ENCODE data around the gene AKT3. TPM values are rescaled to one million over a fixed set of nuclear protein-coding genes. Genes with fewer than 3 reads are reported as not detected.
A peak's percentile ranks its signal among the peaks of the same experiment; 100 is the strongest.
"Not testable (repeated sequence)": the region's sequence is repeated elsewhere in the genome, so short reads cannot be mapped to it uniquely, and the experiment has no call there.

Gene AKT3
- total RNA-seq, 1 experiment from 2014 or later: 11.8 TPM

DNA sequence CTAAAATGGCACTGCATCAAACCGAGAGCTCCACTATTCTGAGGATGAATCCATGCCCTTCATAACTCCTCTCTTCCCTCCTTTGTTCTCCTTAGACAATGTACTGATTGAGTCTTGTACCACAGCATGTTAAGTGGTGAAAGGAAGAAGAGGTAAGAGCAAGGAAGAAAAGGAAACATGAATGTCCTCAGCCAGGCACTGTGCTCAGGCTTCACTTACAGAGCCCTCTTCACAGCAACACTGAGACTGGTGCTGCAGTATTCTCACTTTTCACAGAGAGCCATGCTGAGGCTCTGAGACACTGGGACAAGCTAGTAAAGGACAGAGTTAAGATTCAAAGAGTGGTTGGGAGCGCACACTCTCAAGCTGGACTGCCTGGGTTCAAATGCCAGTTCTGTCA is 143.5 kb downstream of the AKT3 start:
- no peak for DNase-seq (ENCODE audit: low spot score)

DNA sequence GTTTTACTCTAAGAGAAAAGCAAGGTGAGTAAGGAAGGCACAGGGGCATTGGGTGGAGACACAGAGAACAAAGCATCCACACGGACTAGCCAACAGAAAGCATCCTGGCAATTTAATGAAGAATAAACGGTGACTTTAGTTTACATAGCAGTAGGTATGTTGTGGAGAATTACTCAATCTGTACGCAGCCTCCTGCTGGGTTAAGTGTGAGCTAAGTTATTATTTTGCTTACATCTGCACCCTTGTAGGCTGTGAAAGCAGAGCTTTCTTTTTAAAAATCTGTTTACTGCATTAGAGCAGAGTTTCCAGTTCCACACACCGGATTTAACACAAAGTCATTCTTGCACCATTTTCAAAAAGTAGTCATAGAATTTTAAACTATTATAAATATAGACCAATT is 144.5 kb downstream of the AKT3 start:
- no peak for DNase-seq (ENCODE audit: low spot score)

DNA sequence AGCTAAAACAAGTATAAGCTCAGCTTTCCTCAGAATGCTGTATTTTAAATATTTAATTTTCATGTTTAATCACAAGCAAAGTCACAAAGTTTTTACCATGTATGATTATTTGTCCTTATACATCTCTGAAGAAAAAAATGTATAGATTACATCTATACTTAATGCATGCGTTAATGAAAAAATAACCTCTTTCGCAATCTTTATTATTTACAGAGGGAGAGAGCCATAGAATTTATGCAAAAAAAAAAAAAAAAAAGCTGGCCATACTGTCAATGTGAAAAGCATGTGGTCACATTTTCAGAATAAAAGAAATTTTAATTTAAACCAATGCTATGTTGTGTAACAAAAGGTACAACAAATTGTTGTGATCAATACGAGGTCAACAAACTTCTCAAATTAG is 148.2 kb downstream of the AKT3 start:
- no peak for DNase-seq (ENCODE audit: low spot score)

DNA sequence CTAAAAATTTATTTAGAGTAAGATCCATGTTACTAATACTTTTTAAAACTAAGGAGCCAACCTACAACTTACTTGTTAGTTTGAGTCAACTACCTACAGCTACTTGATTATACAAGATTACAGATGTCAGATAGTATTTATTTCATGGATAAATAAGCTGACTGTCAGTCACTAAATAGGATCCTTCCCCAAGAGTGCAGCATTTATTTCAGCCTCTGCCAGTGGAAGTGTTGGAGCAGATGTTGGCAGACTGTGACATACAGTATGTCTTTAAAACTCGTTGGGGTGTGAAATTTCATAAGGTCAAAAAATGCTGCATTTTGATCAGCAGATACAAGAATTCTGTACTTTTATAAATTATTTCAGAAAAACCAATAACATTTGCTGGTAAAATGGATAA is 156.2 kb downstream of the AKT3 start:
- no peak for DNase-seq (ENCODE audit: low spot score)

DNA sequence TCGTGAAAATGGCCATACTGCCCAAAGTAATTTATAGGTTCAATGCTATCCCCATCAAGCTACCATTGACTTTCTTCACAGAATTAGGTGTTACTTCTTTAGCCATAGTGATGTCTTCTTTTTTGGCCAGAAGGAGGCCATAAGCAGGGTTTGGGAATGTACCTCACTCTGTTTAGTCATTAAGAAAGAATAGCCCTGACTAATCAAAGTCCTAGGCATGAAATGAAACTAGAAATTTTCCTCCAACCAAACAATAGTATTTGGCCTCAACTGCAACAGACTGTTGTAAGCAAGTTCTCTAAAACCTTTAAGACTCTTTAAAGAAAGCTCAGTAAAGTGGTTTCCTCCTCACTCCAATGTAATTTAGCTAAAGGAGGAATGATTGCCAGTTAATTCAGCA is 163.9 kb downstream of the AKT3 start:
- DNase-seq (ENCODE audit: low spot score): no peak

DNA sequence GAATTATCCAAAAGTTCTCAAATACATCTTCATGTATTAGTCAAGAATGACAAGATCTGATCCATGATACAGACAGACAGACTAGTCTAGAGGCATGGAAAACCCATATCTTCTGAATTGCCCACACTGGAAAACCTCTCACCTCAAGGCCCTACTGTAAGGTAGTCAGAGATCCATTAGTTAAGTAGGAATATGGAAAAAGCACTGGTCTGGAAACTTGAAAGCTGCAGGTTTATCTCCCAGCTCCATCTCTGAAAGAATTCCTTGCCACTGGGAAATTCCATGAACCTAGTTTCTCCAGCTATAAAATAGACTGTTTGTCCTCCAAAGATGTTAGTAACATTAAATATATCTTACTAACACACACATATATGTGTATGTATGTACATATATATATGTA is 169.2 kb downstream of the AKT3 start:
- DNase-seq (ENCODE audit: low spot score): no peak

DNA sequence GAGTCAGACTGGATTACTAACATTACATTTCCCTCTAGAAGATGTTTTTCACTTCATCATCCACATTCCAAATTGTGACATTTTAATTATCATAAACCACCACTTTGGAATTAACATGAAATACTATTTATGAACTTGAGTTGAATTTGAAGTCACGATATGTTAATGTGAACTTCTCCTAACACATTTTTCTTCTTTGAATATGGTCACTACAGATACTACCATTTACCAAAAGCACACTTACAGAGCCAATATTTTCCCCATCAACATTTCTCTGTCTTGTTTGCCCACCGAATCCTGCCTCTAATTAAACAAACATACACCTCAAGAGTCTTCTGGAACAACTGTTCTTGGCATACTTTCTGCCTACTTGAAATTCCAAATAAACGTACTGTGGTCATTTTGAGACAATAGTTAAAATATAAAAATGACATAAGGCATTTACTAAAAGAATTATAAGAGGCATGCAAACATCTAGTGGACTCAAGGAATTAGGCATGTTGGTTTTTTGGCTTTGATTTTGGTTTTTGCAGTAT is 177.4 kb downstream of the AKT3 start:
- no peak for DNase-seq (ENCODE audit: low spot score)

DNA sequence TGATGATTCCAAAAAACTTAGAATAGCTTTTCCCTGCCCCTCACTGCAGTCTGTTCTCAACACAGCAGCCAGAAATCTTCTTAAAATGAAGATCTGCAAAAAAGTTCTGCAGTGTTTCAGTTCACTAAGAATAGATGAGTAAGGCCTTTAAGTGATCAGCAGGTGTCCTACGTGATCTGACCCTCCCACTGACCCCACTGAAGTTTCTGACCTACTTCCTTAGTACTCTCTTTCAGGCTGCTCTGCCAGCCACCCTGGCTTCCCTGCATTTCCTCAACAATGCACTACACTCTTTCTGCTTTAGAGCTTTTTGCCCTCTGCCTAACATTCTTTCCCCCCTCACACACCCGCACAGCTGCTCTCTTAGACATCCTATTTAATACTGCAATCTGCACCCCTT is 182.5 kb downstream of the AKT3 start:
- no peak for DNase-seq (ENCODE audit: low spot score)

DNA sequence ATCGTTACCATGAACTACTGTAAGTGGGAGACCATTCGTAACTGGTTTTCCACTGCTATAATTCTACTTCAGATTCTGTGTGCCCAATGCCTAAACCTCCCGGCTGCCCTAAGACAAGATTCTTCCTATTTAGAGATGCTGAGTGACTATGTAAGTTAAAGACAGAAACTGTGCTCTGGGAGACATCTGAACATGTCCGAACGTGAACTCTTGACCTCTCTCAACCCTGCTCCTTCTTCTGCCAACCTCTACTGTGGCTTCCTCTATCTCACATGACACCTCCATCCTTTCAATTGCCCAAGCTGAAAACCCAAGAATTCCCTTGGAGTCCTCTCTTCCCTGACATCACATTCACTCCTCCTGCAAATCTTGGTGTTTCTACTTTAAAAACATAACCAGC is 182.9 kb downstream of the AKT3 start:
- DNase-seq (ENCODE audit: low spot score): no peak

DNA sequence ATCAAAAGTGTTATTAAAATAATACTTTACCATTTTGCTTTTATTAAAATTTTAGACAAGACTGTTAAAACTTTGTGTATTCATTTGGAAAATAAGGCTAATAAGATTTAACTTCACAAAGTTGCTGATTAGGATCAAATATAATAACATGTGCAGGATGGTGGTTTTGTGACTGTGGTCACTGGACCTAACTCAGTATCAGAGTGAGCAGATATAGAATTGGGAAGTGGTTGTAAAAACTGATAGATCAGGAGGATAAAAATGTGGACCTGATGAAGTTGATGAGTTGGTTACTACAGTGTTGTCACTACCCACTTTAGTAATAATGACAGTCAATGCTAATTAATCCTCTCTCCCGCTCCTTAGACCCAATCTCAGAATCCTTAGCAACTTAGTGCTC is 186.4 kb downstream of the AKT3 start:
- no peak for DNase-seq (ENCODE audit: low spot score)

DNA sequence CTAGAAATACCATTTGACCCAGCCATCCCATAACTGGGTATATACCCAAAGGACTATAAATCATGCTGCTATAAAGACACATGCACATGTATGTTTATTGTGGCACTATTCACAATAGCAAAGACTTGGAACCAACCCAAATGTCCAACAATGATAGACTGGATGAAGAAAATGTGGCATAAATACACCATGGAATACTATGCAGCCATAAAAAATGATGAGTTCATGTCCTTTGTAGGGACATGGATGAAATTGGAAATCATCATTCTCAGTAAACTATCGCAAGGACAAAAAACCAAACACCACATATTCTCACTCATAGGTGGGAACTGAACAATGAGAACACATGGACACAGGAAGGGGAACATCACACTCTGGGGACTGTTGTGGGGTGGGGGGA is 187.9 kb downstream of the AKT3 start:
- DNase-seq (ENCODE audit: low spot score): not testable (repeated sequence)

DNA sequence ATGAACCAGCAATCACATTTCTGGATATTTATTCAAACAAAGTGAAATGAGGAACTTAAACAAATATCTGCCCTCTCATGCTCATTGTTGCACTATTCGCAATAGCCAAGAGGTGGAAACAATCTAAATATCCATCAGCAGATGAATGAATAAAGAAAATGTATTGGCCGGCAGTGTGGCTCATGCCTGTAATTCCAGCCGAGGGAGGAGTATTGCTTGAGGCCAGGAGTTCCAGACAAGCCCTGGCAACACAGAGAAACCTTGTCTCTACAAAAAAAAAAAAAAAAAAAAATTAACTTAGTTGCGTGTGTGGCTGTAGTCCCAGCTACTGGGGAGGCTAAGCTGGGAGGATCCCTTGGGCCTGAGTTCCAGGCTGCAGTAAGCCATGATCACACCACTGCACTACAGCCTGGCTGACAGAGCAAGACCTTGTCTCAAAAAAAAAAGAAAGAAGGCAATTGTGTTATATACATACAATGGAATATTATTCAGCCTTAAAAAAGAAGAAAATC is 191.4 kb downstream of the AKT3 start:
- DNase-seq (ENCODE audit: low spot score): no peak

DNA sequence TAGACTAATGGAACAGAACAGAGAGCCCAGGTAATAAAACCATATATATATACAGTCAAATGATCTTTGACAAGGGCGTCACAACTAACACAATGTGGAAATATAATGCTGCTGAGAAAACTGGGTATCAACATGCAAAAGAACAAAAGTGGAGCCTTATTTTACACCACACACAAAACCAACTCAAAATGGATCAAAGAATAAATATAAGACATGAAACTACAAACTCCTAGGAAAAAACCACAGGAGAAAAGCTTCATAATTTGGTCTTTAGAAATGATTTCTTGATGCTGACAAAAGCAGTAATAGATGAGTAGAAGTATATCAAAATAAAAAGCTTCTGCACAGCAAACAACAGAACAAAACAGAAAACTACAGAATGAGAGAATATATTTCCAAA is 192.2 kb downstream of the AKT3 start:
- no peak for DNase-seq (ENCODE audit: low spot score)

DNA sequence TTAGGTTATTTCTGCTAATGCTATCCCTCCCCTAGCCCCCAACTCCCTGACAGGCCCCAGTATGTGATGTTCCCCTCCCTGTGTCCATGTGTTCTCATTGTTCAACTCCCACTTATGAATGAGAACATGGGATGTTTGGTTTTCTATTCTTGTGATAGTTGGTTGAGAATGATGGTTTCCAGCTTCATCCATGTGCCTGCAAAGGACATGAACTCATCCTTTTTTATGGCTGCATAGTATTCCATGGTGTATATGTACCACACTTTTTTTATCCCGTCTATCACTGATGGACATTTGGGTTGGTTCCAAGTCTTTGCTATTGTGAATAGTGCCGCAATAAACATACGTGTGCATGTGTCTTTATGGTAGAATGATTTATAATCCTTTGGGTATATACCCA is 200.5 kb downstream of the AKT3 start:
- not testable (repeated sequence) for DNase-seq (ENCODE audit: low spot score)

DNA sequence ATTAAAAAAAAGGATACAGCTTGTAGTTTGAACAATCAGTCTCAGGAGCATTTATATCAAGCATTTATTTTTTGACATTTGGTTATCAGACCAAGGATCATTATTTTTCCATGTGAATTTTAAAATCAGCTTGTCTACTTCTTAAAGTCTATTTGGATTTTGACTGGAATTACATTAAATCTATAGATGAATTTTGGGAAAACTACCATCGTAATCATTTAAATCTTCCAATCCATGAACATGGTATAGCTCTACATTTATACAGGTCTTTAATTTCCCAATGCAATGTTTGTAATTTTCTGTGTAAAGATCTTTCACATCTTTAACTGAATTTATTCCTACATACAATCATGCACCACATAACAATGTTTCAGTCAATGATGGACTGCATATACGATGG is 203.2 kb downstream of the AKT3 start:
- no peak for DNase-seq (ENCODE audit: low spot score)

DNA sequence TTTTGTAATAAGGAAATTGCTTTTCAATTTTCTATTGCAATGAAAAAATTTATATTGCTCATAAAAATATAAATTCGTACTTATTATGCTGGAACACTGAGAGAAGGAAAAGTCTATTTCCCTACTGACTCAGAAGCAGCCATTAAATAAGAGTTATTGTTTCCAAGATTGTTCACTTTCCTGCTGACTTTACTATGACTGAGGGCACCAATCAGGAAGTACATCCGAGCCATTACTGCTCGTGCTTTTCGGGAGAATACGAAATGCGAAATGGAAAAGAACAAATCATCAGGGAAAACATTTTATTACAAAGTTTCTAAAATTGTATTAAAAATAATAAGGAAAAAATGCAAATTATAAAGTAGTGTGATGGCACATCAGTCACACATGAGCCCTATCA is 204.8 kb downstream of the AKT3 start:
- no peak for DNase-seq (ENCODE audit: low spot score)

DNA sequence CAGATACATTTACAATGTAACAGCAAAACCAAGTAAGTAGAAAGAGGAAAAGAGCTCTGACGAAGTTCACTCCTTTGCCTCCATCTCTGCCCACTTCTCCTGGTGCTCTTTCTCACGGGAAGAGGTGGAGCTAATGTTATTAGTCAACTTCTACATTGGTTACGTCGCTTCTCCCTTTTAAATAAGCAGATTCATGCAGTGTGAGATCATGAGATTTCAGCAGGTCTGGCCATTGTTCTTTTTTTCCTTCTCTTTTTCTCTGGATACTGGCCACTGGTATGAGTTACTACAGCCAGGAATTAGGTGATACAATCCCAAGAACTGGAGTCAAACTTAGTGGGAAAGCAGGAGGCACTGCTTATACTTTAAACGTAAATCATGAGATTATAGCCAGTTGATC is 207.1 kb downstream of the AKT3 start:
- DNase-seq (ENCODE audit: low spot score): peak; percentile 48

DNA sequence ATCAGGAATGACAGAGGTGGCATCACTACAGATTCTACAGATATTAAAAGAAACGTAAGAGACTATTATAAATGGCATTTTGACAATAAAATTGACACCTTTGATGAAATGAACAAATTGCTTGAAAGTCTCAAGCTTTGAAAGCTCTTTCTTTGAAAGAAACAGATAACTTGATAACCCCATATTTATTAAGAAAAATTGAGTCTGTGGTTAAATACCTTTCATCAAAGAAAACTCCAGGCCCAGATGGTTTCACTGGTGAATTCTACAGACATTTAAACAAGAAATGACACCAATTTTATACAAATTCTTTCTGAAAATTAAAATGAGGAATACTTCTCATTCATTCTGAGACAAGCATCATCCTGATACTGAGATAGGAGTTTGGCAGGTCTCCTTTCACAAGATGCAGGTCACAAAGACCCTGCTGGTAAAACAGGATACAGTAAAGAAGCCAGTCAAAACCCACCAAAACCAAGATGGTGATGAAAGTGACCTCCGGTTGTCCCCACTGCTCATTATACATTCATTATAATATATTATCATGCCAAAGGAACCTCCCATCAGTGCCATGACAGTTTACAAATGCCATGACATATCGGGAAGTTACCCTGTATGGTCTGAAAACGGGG is 210.9 kb downstream of the AKT3 start:
- DNase-seq (ENCODE audit: low spot score): no peak

DNA sequence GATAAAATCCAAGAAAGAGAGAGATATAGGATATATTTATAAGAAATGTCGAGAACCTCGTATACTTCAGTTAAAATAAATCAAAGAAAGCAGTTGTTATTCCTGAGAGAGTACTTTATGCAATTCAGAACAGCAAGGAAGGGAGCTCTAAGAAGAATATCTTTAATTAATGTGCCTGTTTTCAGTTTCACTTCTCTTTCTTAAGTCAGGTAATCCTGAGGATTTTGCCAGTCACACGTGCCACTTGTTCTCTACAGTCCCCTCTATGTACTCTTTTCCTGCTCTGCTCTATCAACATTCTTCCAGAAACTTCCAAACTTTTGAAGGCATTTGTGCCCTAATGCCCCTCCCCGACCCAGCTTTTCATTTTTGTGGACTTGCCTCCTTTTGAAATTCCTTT is 211.9 kb downstream of the AKT3 start:
- no peak for DNase-seq (ENCODE audit: low spot score)

DNA sequence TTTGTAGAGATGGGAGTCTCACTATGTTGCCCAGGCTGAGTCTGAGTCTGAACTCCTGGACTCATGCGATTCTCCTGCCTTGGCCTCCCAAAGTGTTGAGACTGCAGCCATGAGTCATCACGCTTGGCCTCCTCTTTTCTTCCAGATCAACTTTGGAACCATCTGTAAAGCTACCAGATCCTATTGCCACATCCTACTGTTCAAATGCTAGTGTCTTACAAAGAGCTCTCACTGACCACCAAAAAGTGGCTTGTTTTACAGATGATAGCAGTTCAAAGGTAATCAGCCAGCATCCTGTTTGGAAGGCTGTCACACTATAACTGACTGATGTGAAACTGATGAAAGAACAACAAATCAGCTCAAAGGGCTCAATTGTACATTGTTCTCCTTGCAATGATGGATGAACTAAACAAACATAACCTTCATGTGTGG is 221.6 kb downstream of the AKT3 start:
- no peak for DNase-seq (ENCODE audit: low spot score)

DNA sequence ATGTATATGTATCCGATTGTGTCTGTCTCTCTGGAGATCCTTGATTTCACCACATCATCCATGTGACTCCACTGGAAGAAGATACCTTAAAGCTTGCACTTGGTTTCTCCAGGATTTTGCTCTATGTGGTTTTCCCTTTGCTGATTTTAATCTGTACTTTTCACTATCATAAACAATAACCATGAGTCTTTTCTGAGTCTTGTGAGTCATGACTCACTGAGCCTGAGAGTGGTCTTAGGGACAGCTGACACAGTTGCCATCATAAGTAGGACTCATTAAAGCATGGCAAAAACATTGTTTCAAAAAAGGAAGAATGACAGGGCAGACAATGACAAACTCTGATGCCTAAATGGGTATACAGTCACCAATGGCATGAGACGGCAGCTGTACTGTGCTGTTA is 226.2 kb downstream of the AKT3 start:
- peak; percentile 5 for DNase-seq (ENCODE audit: low spot score)

DNA sequence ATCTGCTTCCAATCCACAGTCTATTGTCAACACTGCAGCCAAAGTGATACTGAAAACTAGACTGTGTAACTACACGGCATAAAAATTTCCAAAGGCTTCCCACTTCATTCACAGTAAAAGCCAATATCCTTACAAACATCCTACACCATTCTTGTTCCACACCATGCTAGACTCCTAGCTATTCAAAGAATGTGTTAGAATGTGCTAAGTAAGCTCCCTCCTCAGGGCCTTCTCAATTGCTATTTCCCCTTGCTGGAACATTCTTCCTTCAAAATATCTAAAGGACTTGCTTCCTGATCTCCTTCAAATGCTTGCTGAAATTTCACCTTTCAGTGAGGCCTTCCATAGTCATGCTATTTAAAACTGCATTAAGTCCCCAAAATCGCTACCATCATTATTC is 228.1 kb downstream of the AKT3 start:
- DNase-seq (ENCODE audit: low spot score): no peak

DNA sequence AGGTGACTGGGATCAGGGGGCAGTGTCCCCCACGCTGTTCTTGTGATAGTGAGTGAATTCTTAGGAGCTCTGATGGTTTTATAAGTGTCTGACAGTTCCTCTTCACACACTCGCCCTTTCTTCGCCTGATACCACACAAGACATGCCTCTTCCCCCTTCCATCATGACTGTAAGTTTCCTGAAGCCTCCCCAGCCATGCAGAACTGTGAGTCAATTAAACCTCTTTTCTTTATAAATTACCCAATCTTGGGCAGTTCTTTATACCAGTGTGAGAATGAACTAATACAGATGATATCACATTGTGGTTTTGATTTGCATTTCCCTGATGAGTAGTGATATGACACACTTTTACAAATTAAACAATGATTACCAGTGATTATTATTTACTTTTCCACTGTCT is 229.9 kb downstream of the AKT3 start:
- DNase-seq (ENCODE audit: low spot score): no peak

DNA sequence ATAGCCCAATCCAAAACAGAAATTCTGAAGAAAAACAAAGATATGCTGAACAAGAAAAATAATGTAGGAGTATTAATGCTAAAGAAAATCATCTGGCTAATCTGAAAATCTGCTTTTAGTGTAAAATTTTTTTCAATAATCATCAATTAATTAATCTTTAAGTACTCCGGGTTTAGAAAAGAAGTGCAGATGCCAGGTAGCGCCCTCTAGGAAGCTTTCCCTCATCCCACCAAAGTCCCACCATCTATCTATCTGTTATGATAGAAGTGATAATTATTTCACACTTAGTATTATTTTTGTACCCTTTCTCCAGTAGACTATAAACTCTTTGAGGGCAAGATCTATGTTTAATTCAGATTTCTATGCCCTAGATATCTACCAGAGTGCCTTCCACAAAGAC is 240.3 kb downstream of the AKT3 start:
- no peak for DNase-seq (ENCODE audit: low spot score)

Data from H4 (cell line).